HepG2 (cell line): ENCODE results near the gene C6orf15.

Experiments
- FOXK2 ChIP-seq: fragments of 450-650 bp; IDR thresholded peaks from 2 replicates; pipeline ENCODE4 v1.6.1; 2016
- RAD21 ChIP-seq: fragments of 450-650 bp; formaldehyde crosslinking; IDR thresholded peaks from 2 replicates; pipeline ENCODE4 v1.5.0; 2020; ENCODE audit warnings: mild to moderate bottlenecking
- ZNF530 ChIP-seq: sonication (generic); formaldehyde crosslinking; IDR thresholded peaks from 2 replicates; pipeline ENCODE4 v1.5.0; 2020; ENCODE audit warnings: low read depth, mild to moderate bottlenecking, missing genetic modification reagents

GRCh38 chr6:31065556-31065955 is 46.8 kb downstream of the C6orf15 start:
- TF ChIP-seq FOXK2 (no peak), RAD21 (no peak), ZNF530 (CRISPR knock-in tag) (no peak)
